Keratinocyte (primary cell): ENCODE data around the gene CRP. TPM values are rescaled to one million over a fixed set of nuclear protein-coding genes. Genes with fewer than 3 reads are reported as not detected.

Experiments
- DNase-seq: peaks from one replicate; pipeline ENCODE4 v3.0.0-alpha.2; 2011; ENCODE audit warnings: low read depth, missing footprints, low spot score
- FAIRE-seq: peaks from 2 replicates; lab custom pipeline; 2011; peaks lifted over from hg19 to GRCh38; lab: Jason Lieb, UNC
- H2AFZ ChIP-seq: 2 replicates; pipeline ENCODE4 v1.6.0; 2012; ENCODE audit warnings: low read length, control low read depth, inconsistent platforms; ENCODE audit not compliant: control insufficient read depth
- H3K27ac ChIP-seq: 2 replicates; pipeline ENCODE4 v1.5.1; 2011; ENCODE audit warnings: low read length; ENCODE audit not compliant: control insufficient read depth, insufficient read depth
- H3K27me3 ChIP-seq: 3 replicates; pipeline ENCODE4 v1.6.0; 2011; ENCODE audit warnings: low read length; ENCODE audit not compliant: control insufficient read depth, insufficient read depth; ENCODE audit errors: extremely low read depth
- H3K36me3 ChIP-seq, 2 experiments: 2 replicates in 1 of 2; 3 replicates in 1 of 2; pipeline ENCODE4 v1.5.1; 2011; ENCODE audit warnings: low read length in 2 of 2, mild to moderate bottlenecking in 1 of 2; ENCODE audit not compliant: control insufficient read depth in 2 of 2, insufficient read depth in 2 of 2; ENCODE audit errors: extremely low read depth in 1 of 2
- H3K4me1 ChIP-seq: 3 replicates; pipeline ENCODE4 v1.5.1; 2011; ENCODE audit warnings: low read length; ENCODE audit not compliant: control insufficient read depth, insufficient read depth; ENCODE audit errors: extremely low read depth
- H3K4me2 ChIP-seq: 3 replicates; pipeline ENCODE4 v1.6.0; 2011; ENCODE audit warnings: low read depth, low read length; ENCODE audit not compliant: control insufficient read depth, insufficient read depth; ENCODE audit errors: extremely low read depth
- H3K4me3 ChIP-seq, 3 experiments: fragments of 200-600 bp in 1 of 3; sonication (generic) in 1 of 3; 2 replicates in 2 of 3; 3 replicates in 1 of 3; pipeline ENCODE4 v1.5.1; 2011 to 2016; ENCODE audit warnings: low read length in 3 of 3, mild to moderate bottlenecking in 3 of 3, control low read depth in 2 of 3, inconsistent platforms in 1 of 3, low read depth in 1 of 3, mixed read lengths in 1 of 3, mixed run types in 1 of 3, moderate library complexity in 1 of 3; ENCODE audit not compliant: control insufficient read depth in 2 of 3, insufficient read depth in 2 of 3; ENCODE audit errors: extremely low read depth in 1 of 3
- H3K79me2 ChIP-seq: 2 replicates; pipeline ENCODE4 v1.6.0; 2012; ENCODE audit warnings: low read length; ENCODE audit not compliant: control insufficient read depth, insufficient read depth
- H3K9ac ChIP-seq: 3 replicates; pipeline ENCODE4 v1.6.0; 2011; ENCODE audit warnings: low read length; ENCODE audit not compliant: control insufficient read depth, insufficient read depth; ENCODE audit errors: extremely low read depth
- H3K9me1 ChIP-seq: 3 replicates; pipeline ENCODE4 v1.6.0; 2011; ENCODE audit warnings: low read length; ENCODE audit not compliant: control insufficient read depth, insufficient read depth; ENCODE audit errors: extremely low read depth
- H3K9me3 ChIP-seq: 2 replicates; pipeline ENCODE4 v1.5.1; 2012; ENCODE audit warnings: low read depth, low read length; ENCODE audit not compliant: control insufficient read depth
- H4K20me1 ChIP-seq: 3 replicates; pipeline ENCODE4 v1.6.0; 2011; ENCODE audit warnings: low read length; ENCODE audit not compliant: control insufficient read depth, insufficient read depth; ENCODE audit errors: extremely low read depth
- CTCF ChIP-seq, 3 experiments: IDR thresholded peaks in 1 of 3; conservative IDR thresholded peaks in 1 of 3; optimal IDR thresholded peaks in 1 of 3; 2 replicates in 2 of 3; 3 replicates in 1 of 3; pipeline versions ENCODE3 to v1.5.1; 2011; ENCODE audit warnings: low read length in 3 of 3, mild to moderate bottlenecking in 3 of 3, moderate library complexity in 2 of 3, control low read depth in 1 of 3, inconsistent platforms in 1 of 3; ENCODE audit not compliant: insufficient read depth in 2 of 3; ENCODE audit errors: extremely low read depth in 1 of 3
- EZH2 ChIP-seq: IDR thresholded peaks from one replicate; pipeline ENCODE4 v1.6.1; 2012; ENCODE audit warnings: inconsistent platforms, mild to moderate bottlenecking, low read length, moderate library complexity
- dilution Hi-C: fragments of 300-500 bp; cut with MboI; formaldehyde crosslinking; loops from one replicate; pipeline ENCODE4 v1.7.0; 2020; ENCODE audit warnings: low sequenced_read_pairs; ENCODE audit not compliant: extremely low pct_ligation_motif_present
- polyA minus RNA-seq, 3 experiments: library from RNA; depleted of rRNA, polyadenylated mRNA; stranded (reverse); fragments of >200 nt; gene quantifications; 1 replicate in 1 of 3; 2 replicates in 1 of 3; 3 replicates in 1 of 3; pipeline ENCODE4 v1.2.3, GENCODE V29; 2011
- polyA plus RNA-seq, 5 experiments: library from polyadenylated mRNA; depleted of rRNA in 3 of 5; stranded (reverse) in 3 of 5; stranded (forward) in 1 of 5; unstranded in 1 of 5; fragments of >200 nt; gene quantifications; 1 replicate in 1 of 5; 2 replicates in 3 of 5; 3 replicates in 1 of 5; pipeline versions ENCODE4 v1.2.1 to v1.2.3, GENCODE V29; 2011 to 2012; ENCODE audit warnings: missing spikeins in 2 of 5, low read depth in 1 of 5, low replicate concordance in 1 of 5

CRP gene
- polyA plus RNA-seq: not detected in 3 replicates
- polyA plus RNA-seq (2011; ENCODE audit: low read depth): not detected
- polyA plus RNA-seq (2011; cell fraction: cytosol; rRNA removed): not detected in 2 replicates
- polyA plus RNA-seq (2011; cell fraction: nucleus; rRNA removed): not detected in 2 replicates
- not detected in 2 replicates for polyA plus RNA-seq (2012; ENCODE audit: low replicate concordance)
- not detected in 3 replicates for polyA minus RNA-seq
- not detected for polyA minus RNA-seq (2011; cell fraction: cytosol; rRNA and poly(A)+ RNA removed)
- not detected in 2 replicates for polyA minus RNA-seq (2011; cell fraction: nucleus; rRNA and poly(A)+ RNA removed)

- Histone ChIP-seq H3K4me1 (no peaks in the 10 kb centered on the region), H3K27ac (no peak within 1 kb of the TSS), H3K9me1 (no peaks in the 10 kb centered on the region), H3K79me2 (no peaks in the 10 kb centered on the region), H3K4me3 (no peak within 1 kb of the TSS), H4K20me1 (no peaks in the 10 kb centered on the region), H3K9ac (no peak within 1 kb of the TSS), H3K4me2 (no peak within 1 kb of the TSS), H2AFZ (no peak within 1 kb of the TSS), H3K36me3 (no peaks in the 10 kb centered on the region), H3K9me3 (no peaks in the 10 kb centered on the region), H3K27me3 (no peaks in the 10 kb centered on the region)
- no peak for FAIRE-seq
- no peak for DNase-seq
- TF ChIP-seq CTCF (optimal IDR thresholded peaks at IDR 0.05 in 1 of 3, IDR thresholded peaks at IDR 0.05 in 1 of 3, conservative IDR thresholded peaks at IDR 0.05 in 1 of 3; ENCODE audit: extremely low read depth in 1 of 3, insufficient read depth in 2 of 3, low read length in 3 of 3) (no peak), EZH2 (no peak)
- dilution Hi-C loops: no loop called here
Measured at GRCh38 chr1:159714529-159714928, at the start of gene CRP. CRP (minus strand) TSS chr1:159714589; CDS start chr1:159714485, 104 bp downstream.

- TF ChIP-seq CTCF (optimal IDR thresholded peaks at IDR 0.05 in 1 of 3, IDR thresholded peaks at IDR 0.05 in 1 of 3, conservative IDR thresholded peaks at IDR 0.05 in 1 of 3; ENCODE audit: extremely low read depth in 1 of 3, insufficient read depth in 2 of 3, low read length in 3 of 3): no peak
- TF ChIP-seq EZH2: no peak
- FAIRE-seq: no peak
- H3K4me1 ChIP-seq: no peaks in the 10 kb centered on the region
Measured at GRCh38 chr1:159763686-159764085, 49.3 kb upstream of the CRP start.

More at GRCh38 chr1:159763686-159764085, 49.3 kb upstream of the CRP start:
- no peaks in the 10 kb centered on the region for H3K9me3 ChIP-seq
- DNase-seq: no peak
- no peaks in the 10 kb centered on the region for H4K20me1 ChIP-seq
- no peaks in the 10 kb centered on the region for H3K9me1 ChIP-seq
- no peaks in the 10 kb centered on the region for H3K27me3 ChIP-seq
- dilution Hi-C loops: no loop called here
- no peaks in the 10 kb centered on the region for H3K36me3 ChIP-seq
- H3K4me2 ChIP-seq: no peak overlapping the region
- H2AFZ ChIP-seq: no peak overlapping the region
- no peak overlapping the region for H3K9ac ChIP-seq
- no peak overlapping the region for H3K4me3 ChIP-seq
- no peak overlapping the region for H3K27ac ChIP-seq
- no peaks in the 10 kb centered on the region for H3K79me2 ChIP-seq
